Measurements from ENCODE around the gene ZNF451.

The ZNF451 gene

DNA sequence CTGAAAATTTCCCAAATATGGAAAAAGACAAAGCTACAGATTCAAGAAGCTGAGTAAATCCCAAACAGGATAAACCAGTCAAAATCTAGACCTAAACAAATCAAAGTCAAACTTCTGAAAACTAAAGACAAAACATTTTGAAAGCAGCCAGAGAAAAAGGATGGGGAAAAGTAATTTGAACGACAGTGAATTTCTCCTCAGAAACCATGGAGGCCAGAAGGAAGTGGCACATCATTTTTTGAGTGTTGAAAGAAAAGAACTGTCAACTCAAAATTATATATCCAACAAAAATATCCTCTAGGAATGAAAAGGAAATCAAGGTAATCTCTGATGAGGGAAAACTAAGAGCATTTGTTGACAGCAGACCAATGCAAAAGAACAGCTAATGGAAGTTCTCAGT lies 125.3 kb downstream of the ZNF451 start:
- no peak for DNase-seq

DNA sequence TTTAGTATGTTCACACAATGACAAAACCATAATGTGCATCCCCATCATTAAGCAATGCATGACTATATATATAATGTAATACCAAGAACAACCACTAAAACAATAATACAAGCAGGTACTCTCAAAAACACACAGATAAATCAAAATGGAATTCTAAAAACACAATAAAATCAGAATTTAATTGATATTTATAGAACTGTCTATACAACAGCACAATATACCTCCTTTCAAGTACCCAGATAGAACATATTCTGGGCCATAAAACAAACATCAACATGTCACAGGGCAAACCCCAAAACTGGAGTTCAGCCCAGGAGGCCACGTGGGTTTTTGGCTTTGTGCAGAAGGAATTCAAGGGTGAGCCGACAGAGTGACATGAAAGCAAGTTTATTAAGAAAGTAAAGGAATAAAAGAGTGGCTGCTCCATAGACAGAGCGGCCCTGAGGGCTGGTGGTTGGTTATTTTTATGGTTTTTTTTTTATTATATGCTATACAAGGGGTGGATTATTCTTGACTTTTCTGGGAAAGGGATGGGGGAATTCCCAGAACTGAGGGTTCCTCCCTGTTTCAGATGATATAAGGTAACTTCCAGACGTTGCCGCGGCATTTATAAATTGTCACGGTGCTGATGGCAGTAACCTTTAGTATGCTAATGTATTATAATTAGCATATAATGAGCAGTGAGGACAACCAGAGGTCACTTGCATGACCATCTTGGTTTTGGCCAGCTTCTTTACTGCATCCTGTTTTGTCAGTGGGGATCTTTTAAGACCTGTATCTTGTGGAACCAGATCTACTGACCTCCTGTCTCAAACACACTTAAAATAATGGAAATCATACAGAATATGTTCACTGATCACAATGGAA lies 126.5 kb downstream of the ZNF451 start:
- no peak for DNase-seq

DNA sequence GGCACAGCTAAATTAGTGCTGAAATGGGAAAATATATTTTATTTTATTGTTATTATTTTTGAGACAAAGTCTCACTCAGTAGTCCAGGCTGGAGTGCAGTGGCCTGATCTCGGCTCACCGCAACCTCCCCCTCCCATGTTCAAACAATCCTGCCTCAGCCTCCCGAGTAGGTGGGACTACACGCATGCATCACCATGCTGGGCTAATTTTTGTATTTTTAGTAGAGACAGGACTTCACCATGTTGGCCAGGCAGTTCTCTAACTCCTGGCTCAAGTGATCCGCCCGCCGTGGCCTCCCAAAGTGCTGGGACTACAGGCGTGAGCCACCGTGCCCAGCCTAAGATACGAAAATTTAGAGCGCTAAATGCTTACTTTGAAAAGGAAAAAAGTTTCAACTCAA lies 127.3 kb downstream of the ZNF451 start:
- no peak for DNase-seq

Data from CD4-positive, alpha-beta T cell treated with Interleukin-4 for 4 hours (primary cell).